Endothelial cell (in vitro differentiated cells): Measurements from ENCODE around the gene MBNL2. TPM values are rescaled to one million over a fixed set of nuclear protein-coding genes. Genes with fewer than 3 reads are reported as not detected.
A peak's percentile ranks its signal among the peaks of the same experiment; 100 is the strongest.

Source experiments
- DNase-seq: peaks from one replicate; pipeline ENCODE4 v3.0.0; 2021; ENCODE audit warnings: low spot score
- H3K27ac Mint-ChIP-seq: one replicate; pipeline ENCODE4 v1.8.0; 2021; ENCODE audit warnings: mixed read lengths, inconsistent platforms; ENCODE audit not compliant: unreplicated experiment
- H3K27me3 Mint-ChIP-seq: one replicate; pipeline ENCODE4 v1.8.0; 2021; ENCODE audit warnings: mild to moderate bottlenecking, moderate library complexity, mixed read lengths, inconsistent platforms; ENCODE audit not compliant: unreplicated experiment
- H3K36me3 Mint-ChIP-seq: one replicate; pipeline ENCODE4 v1.8.0; 2021; ENCODE audit warnings: mild to moderate bottlenecking, low read depth, mixed read lengths, inconsistent platforms; ENCODE audit not compliant: unreplicated experiment
- H3K4me1 Mint-ChIP-seq: one replicate; pipeline ENCODE4 v1.8.0; 2021; ENCODE audit warnings: mild to moderate bottlenecking, mixed read lengths, inconsistent platforms; ENCODE audit not compliant: unreplicated experiment
- H3K4me3 Mint-ChIP-seq: one replicate; pipeline ENCODE4 v1.8.0; 2021; ENCODE audit warnings: mild to moderate bottlenecking, mixed read lengths, inconsistent platforms; ENCODE audit not compliant: unreplicated experiment
- H3K9me3 Mint-ChIP-seq: one replicate; pipeline ENCODE4 v1.8.0; 2021; ENCODE audit warnings: mixed read lengths, inconsistent platforms; ENCODE audit not compliant: unreplicated experiment
- CTCF ChIP-seq: fragments of 200-600 bp; sonication (generic); IDR thresholded peaks from one replicate; pipeline ENCODE4 v1.5.0; 2021; ENCODE audit warnings: antibody characterized with exemption; ENCODE audit not compliant: unreplicated experiment
- total RNA-seq: library from RNA; stranded (reverse); fragmentation: NEBNext Ultra II Directional; extraction: Animal tissue kit (Norgen Biotek cat#: 25700); gene quantifications from one replicate; pipeline ENCODE4 v1.2.1, GENCODE V29; 2021; ENCODE audit not compliant: unreplicated experiment

Gene MBNL2
- total RNA-seq, 1 donor from 2014 or later, result 137 TPM

DNA sequence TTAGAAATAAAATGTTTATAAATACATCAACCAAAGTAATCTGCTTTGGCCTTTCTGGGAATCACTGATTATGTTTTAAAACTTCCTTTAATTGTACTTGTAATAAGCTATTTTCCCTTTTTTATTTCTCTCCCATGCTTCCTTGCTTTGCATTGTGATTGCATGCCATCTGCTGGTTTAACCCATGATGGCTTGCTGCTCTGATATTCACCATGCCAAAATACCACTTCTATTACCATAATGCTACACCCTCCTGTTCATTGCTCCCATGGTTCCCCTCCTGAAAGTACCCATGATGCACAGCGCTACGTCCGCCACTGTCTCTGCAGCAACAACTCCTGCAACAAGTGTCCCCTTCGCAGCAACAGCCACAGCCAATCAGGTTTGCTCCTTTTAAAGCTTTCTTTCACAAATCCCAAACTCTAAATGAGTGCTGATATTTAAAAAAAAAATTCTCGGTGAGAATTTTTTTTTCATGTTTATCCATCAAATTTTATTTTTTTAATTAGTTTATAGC lies 144.1 kb downstream of the MBNL2 start:
- H3K9me3 Mint-ChIP-seq, result no peaks in the 10 kb centered on the region
- peaks cover 56% of the 10 kb centered on the region for H3K36me3 Mint-ChIP-seq
- H3K27me3 Mint-ChIP-seq, result peaks cover 17% of the 10 kb centered on the region
- peak overlapping the region; percentile 35 for H3K4me3 Mint-ChIP-seq
- H3K27ac Mint-ChIP-seq, result no peak overlapping the region
- H3K4me1 Mint-ChIP-seq, result peaks cover 15% of the 10 kb centered on the region
- no peak for TF ChIP-seq CTCF
- no peak for DNase-seq

- TF ChIP-seq CTCF, result no peak
- no peak for DNase-seq
- H3K27me3 Mint-ChIP-seq, result peaks cover 15% of the 10 kb centered on the region
Measured at GRCh38 chr13:97367016-97367822, 145.1 kb downstream of the MBNL2 start.

GRCh38 chr13:97369261-97369893 lies 147.2 kb downstream of the MBNL2 start:
- Mint-ChIP-seq H3K4me3 (no peak overlapping the region), H3K4me1 (no peaks in the 10 kb centered on the region), H3K36me3 (peaks cover 39% of the 10 kb centered on the region), H3K27me3 (peaks cover 12% of the 10 kb centered on the region), H3K9me3 (no peaks in the 10 kb centered on the region), H3K27ac (no peak overlapping the region)
- no peak for TF ChIP-seq CTCF
- no peak for DNase-seq

More at GRCh38 chr13:97367016-97367822, 145.1 kb downstream of the MBNL2 start:
- peaks cover 11% of the 10 kb centered on the region for H3K4me1 Mint-ChIP-seq
- peaks cover 52% of the 10 kb centered on the region for H3K36me3 Mint-ChIP-seq
- no peaks in the 10 kb centered on the region for H3K9me3 Mint-ChIP-seq
- H3K27ac Mint-ChIP-seq, result no peak overlapping the region
- H3K4me3 Mint-ChIP-seq, result no peak overlapping the region

GRCh38 chr13:97371486-97372109 lies 149.5 kb downstream of the MBNL2 start:
- no peak overlapping the region for H3K27ac Mint-ChIP-seq
- no peaks in the 10 kb centered on the region for H3K9me3 Mint-ChIP-seq
- H3K27me3 Mint-ChIP-seq, result peaks cover 20% of the 10 kb centered on the region
- DNase-seq, result no peak
- TF ChIP-seq CTCF, result no peak
- H3K4me3 Mint-ChIP-seq, result no peak overlapping the region
- peaks cover 3% of the 10 kb centered on the region for H3K4me1 Mint-ChIP-seq
- H3K36me3 Mint-ChIP-seq, result peaks cover 46% of the 10 kb centered on the region
